T-helper 2 cell treated with Interferon-gamma antibody and Interleukin-4, amounts not matched to agents 5 μg/mL and 100 μg/mL, for 36 hours (primary cell): ENCODE measurements around the gene COX7B.
"Not testable (repeated sequence)": the region's sequence is repeated elsewhere in the genome, so short reads cannot be mapped to it uniquely, and the experiment has no call there.

ENCODE experiments used
- DNase-seq: peaks from one replicate; pipeline ENCODE4 v3.0.0; 2021; ENCODE audit warnings: low spot score
- H3K27ac Mint-ChIP-seq: one replicate; pipeline ENCODE4 v1.8.0; 2021; ENCODE audit warnings: mild to moderate bottlenecking, mixed read lengths
- H3K27me3 Mint-ChIP-seq: one replicate; pipeline ENCODE4 v1.8.0; 2021; ENCODE audit warnings: low read depth, mixed read lengths
- H3K36me3 Mint-ChIP-seq: one replicate; pipeline ENCODE4 v1.8.0; 2021; ENCODE audit warnings: low read depth, mixed read lengths
- H3K4me1 Mint-ChIP-seq: one replicate; pipeline ENCODE4 v1.8.0; 2021; ENCODE audit warnings: low read depth, mixed read lengths
- H3K4me3 Mint-ChIP-seq: one replicate; pipeline ENCODE4 v1.8.0; 2022; ENCODE audit warnings: mild to moderate bottlenecking, moderate library complexity, mixed read lengths
- H3K9me3 Mint-ChIP-seq: one replicate; pipeline ENCODE4 v1.8.0; 2021; ENCODE audit warnings: mixed read lengths

Gene COX7B

GRCh38 chrX:77924320-77924859 lies 25.1 kb downstream of the COX7B start:
- peaks cover 3% of the 10 kb centered on the region for H3K9me3 Mint-ChIP-seq
- peaks cover 2% of the 10 kb centered on the region for H3K4me1 Mint-ChIP-seq
- DNase-seq, result no peak
- peaks cover 2% of the 10 kb centered on the region for H3K36me3 Mint-ChIP-seq
- no peak overlapping the region for H3K27ac Mint-ChIP-seq
- no peaks in the 10 kb centered on the region for H3K27me3 Mint-ChIP-seq
- no peak overlapping the region for H3K4me3 Mint-ChIP-seq

- H3K4me3 Mint-ChIP-seq, result no peak overlapping the region
- peaks cover 3% of the 10 kb centered on the region for H3K9me3 Mint-ChIP-seq
- H3K27me3 Mint-ChIP-seq, result no peaks in the 10 kb centered on the region
- no peak overlapping the region for H3K27ac Mint-ChIP-seq
- H3K36me3 Mint-ChIP-seq, result peaks cover 2% of the 10 kb centered on the region
- no peak for DNase-seq
- H3K4me1 Mint-ChIP-seq, result peaks cover 4% of the 10 kb centered on the region
These were observed 26.5 kb downstream of the COX7B start for GRCh38 chrX:77925764-77926163.

GRCh38 chrX:77930581-77930980 lies 31.3 kb downstream of the COX7B start:
- H3K4me1 Mint-ChIP-seq, result peaks cover 4% of the 10 kb centered on the region
- no peaks in the 10 kb centered on the region for H3K9me3 Mint-ChIP-seq
- H3K4me3 Mint-ChIP-seq, result no peak overlapping the region
- DNase-seq, result no peak
- H3K27ac Mint-ChIP-seq, result no peak overlapping the region
- H3K36me3 Mint-ChIP-seq, result no peaks in the 10 kb centered on the region
- no peaks in the 10 kb centered on the region for H3K27me3 Mint-ChIP-seq

- H3K36me3 Mint-ChIP-seq, result peaks cover 2% of the 10 kb centered on the region
- DNase-seq, result no peak
- no peaks in the 10 kb centered on the region for H3K27me3 Mint-ChIP-seq
- no peaks in the 10 kb centered on the region for H3K9me3 Mint-ChIP-seq
- H3K4me3 Mint-ChIP-seq, result no peak overlapping the region
- H3K4me1 Mint-ChIP-seq, result peaks cover 4% of the 10 kb centered on the region
- H3K27ac Mint-ChIP-seq, result no peak overlapping the region
These were observed 36.6 kb downstream of the COX7B start for GRCh38 chrX:77935886-77936285.

GRCh38 chrX:77936299-77936698 lies 37.0 kb downstream of the COX7B start:
- Mint-ChIP-seq H3K27ac (no peak overlapping the region), H3K9me3 (no peaks in the 10 kb centered on the region), H3K4me1 (peaks cover 4% of the 10 kb centered on the region), H3K4me3 (no peak overlapping the region), H3K27me3 (no peaks in the 10 kb centered on the region), H3K36me3 (peaks cover 2% of the 10 kb centered on the region)
- DNase-seq, result no peak

- Mint-ChIP-seq H3K27ac (no peak overlapping the region), H3K27me3 (no peaks in the 10 kb centered on the region), H3K4me1 (peaks cover 4% of the 10 kb centered on the region), H3K4me3 (no peak overlapping the region), H3K9me3 (no peaks in the 10 kb centered on the region), H3K36me3 (peaks cover 2% of the 10 kb centered on the region)
- no peak for DNase-seq
These were observed 38.0 kb downstream of the COX7B start for GRCh38 chrX:77937291-77937690.

- Mint-ChIP-seq H3K36me3 (peaks cover 2% of the 10 kb centered on the region), H3K27ac (no peak overlapping the region), H3K27me3 (no peaks in the 10 kb centered on the region), H3K4me3 (no peak overlapping the region), H3K4me1 (peaks cover 6% of the 10 kb centered on the region), H3K9me3 (no peaks in the 10 kb centered on the region)
- DNase-seq, result no peak
These were observed 38.9 kb downstream of the COX7B start for GRCh38 chrX:77938083-77938680.

GRCh38 chrX:77945031-77945430 lies 45.8 kb downstream of the COX7B start:
- not testable (repeated sequence) for DNase-seq, H3K36me3 Mint-ChIP-seq, H3K27me3 Mint-ChIP-seq, H3K4me3 Mint-ChIP-seq, H3K4me1 Mint-ChIP-seq, H3K27ac Mint-ChIP-seq, H3K9me3 Mint-ChIP-seq

GRCh38 chrX:77945910-77946545 lies 46.8 kb downstream of the COX7B start:
- DNase-seq, result no peak
- H3K36me3 Mint-ChIP-seq, result peaks cover 2% of the 10 kb centered on the region
- H3K27me3 Mint-ChIP-seq, result no peaks in the 10 kb centered on the region
- peaks cover 3% of the 10 kb centered on the region for H3K4me1 Mint-ChIP-seq
- H3K27ac Mint-ChIP-seq, result no peak overlapping the region
- no peak overlapping the region for H3K4me3 Mint-ChIP-seq
- H3K9me3 Mint-ChIP-seq, result no peaks in the 10 kb centered on the region

- H3K27ac Mint-ChIP-seq, result no peak overlapping the region
- peaks cover 3% of the 10 kb centered on the region for H3K4me1 Mint-ChIP-seq
- H3K36me3 Mint-ChIP-seq, result peaks cover 2% of the 10 kb centered on the region
- H3K4me3 Mint-ChIP-seq, result no peak overlapping the region
- DNase-seq, result no peak
- no peaks in the 10 kb centered on the region for H3K27me3 Mint-ChIP-seq
- no peaks in the 10 kb centered on the region for H3K9me3 Mint-ChIP-seq
These were observed 47.3 kb downstream of the COX7B start for GRCh38 chrX:77946571-77946970.

GRCh38 chrX:77949840-77950239 lies 50.6 kb downstream of the COX7B start:
- Mint-ChIP-seq H3K9me3 (no peaks in the 10 kb centered on the region), H3K27me3 (no peaks in the 10 kb centered on the region), H3K27ac (no peak overlapping the region), H3K36me3 (peaks cover 2% of the 10 kb centered on the region), H3K4me3 (no peak overlapping the region), H3K4me1 (peaks cover 6% of the 10 kb centered on the region)
- DNase-seq, result no peak

- no peak for DNase-seq
These were observed 52.9 kb downstream of the COX7B start for GRCh38 chrX:77952173-77952572.

GRCh38 chrX:77953302-77953701 lies 54.0 kb downstream of the COX7B start:
- no peak for DNase-seq
- Mint-ChIP-seq H3K9me3 (peaks cover 10% of the 10 kb centered on the region), H3K36me3 (peaks cover 13% of the 10 kb centered on the region), H3K4me3 (no peak overlapping the region), H3K27me3 (no peaks in the 10 kb centered on the region), H3K27ac (no peak overlapping the region), H3K4me1 (peaks cover 16% of the 10 kb centered on the region)

More at GRCh38 chrX:77952173-77952572, 52.9 kb downstream of the COX7B start:
- no peaks in the 10 kb centered on the region for H3K27me3 Mint-ChIP-seq
- no peak overlapping the region for H3K27ac Mint-ChIP-seq
- peaks cover 3% of the 10 kb centered on the region for H3K9me3 Mint-ChIP-seq
- peaks cover 11% of the 10 kb centered on the region for H3K4me1 Mint-ChIP-seq
- H3K4me3 Mint-ChIP-seq, result no peak overlapping the region
- peaks cover 5% of the 10 kb centered on the region for H3K36me3 Mint-ChIP-seq

- Mint-ChIP-seq H3K4me3 (no peak overlapping the region), H3K36me3 (peaks cover 14% of the 10 kb centered on the region), H3K9me3 (peaks cover 12% of the 10 kb centered on the region), H3K4me1 (peaks cover 16% of the 10 kb centered on the region), H3K27ac (no peak overlapping the region), H3K27me3 (no peaks in the 10 kb centered on the region)
- DNase-seq, result no peak
These were observed 54.4 kb downstream of the COX7B start for GRCh38 chrX:77953708-77954107.
